Stimulated activated CD8-positive, alpha-beta memory T cell treated with anti-CD3 and anti-CD28 coated beads, Interleukin-4, amount 100 ng/mL, for 1 hour (primary cell): Measurements from ENCODE around the gene RAB30.
"Not testable (repeated sequence)": the region's sequence is repeated elsewhere in the genome, so short reads cannot be mapped to it uniquely, and the experiment has no call there.

Experiments used
- DNase-seq, 2 donors: peaks; one replicate each; pipeline ENCODE4 v3.0.0-alpha.2; 2020; ENCODE audit warnings: low read depth in 2 of 2, low spot score in 1 of 2

RAB30 gene

GRCh38 chr11:83011333-83012167 lies 60.1 kb downstream of the RAB30 start:
- no peak for DNase-seq

GRCh38 chr11:83009999-83010398 lies 61.7 kb downstream of the RAB30 start:
- no peak for DNase-seq

GRCh38 chr11:83009136-83009535 lies 62.6 kb downstream of the RAB30 start:
- DNase-seq: not testable (repeated sequence)

- DNase-seq: no peak
Observed at GRCh38 chr11:83008581-83008923, 63.1 kb downstream of the RAB30 start.

GRCh38 chr11:83007909-83008580 lies 63.7 kb downstream of the RAB30 start:
- no peak for DNase-seq

- no peak for DNase-seq
Observed at GRCh38 chr11:83007477-83007876, 64.2 kb downstream of the RAB30 start.

- DNase-seq: no peak
Observed at GRCh38 chr11:83006877-83007330, 64.8 kb downstream of the RAB30 start.

GRCh38 chr11:83004746-83005556 lies 66.7 kb downstream of the RAB30 start:
- no peak for DNase-seq

GRCh38 chr11:83002522-83002921 lies 69.2 kb downstream of the RAB30 start:
- no peak for DNase-seq

GRCh38 chr11:83002053-83002452 lies 69.6 kb downstream of the RAB30 start:
- DNase-seq: no peak

- DNase-seq: no peak
Observed at GRCh38 chr11:83000381-83000780, 71.3 kb downstream of the RAB30 start.

- DNase-seq: no peak
Observed at GRCh38 chr11:82999232-82999631, 72.5 kb downstream of the RAB30 start.

- DNase-seq: no peak
Observed at GRCh38 chr11:82998697-82999096, 73.0 kb downstream of the RAB30 start.

GRCh38 chr11:82996966-82997606 lies 74.6 kb downstream of the RAB30 start:
- DNase-seq: no peak

GRCh38 chr11:82995754-82996398 lies 75.8 kb downstream of the RAB30 start:
- no peak for DNase-seq

GRCh38 chr11:82995235-82995634 lies 76.5 kb downstream of the RAB30 start:
- no peak for DNase-seq

GRCh38 chr11:82994604-82995230 lies 77.0 kb downstream of the RAB30 start:
- DNase-seq: no peak

GRCh38 chr11:82992223-82992622 lies 79.5 kb downstream of the RAB30 start:
- no peak for DNase-seq

GRCh38 chr11:82989628-82990404 lies 81.9 kb downstream of the RAB30 start:
- DNase-seq: no peak
